ENCODE measurements around the gene KRT15. TPM values are rescaled to one million over a fixed set of nuclear protein-coding genes. Genes with fewer than 3 reads are reported as not detected.

KRT15 gene
- total and polyA plus RNA-seq, 7 donors: 0.08 to 0.56 (median 0.18) TPM; not detected in 3

DNA sequence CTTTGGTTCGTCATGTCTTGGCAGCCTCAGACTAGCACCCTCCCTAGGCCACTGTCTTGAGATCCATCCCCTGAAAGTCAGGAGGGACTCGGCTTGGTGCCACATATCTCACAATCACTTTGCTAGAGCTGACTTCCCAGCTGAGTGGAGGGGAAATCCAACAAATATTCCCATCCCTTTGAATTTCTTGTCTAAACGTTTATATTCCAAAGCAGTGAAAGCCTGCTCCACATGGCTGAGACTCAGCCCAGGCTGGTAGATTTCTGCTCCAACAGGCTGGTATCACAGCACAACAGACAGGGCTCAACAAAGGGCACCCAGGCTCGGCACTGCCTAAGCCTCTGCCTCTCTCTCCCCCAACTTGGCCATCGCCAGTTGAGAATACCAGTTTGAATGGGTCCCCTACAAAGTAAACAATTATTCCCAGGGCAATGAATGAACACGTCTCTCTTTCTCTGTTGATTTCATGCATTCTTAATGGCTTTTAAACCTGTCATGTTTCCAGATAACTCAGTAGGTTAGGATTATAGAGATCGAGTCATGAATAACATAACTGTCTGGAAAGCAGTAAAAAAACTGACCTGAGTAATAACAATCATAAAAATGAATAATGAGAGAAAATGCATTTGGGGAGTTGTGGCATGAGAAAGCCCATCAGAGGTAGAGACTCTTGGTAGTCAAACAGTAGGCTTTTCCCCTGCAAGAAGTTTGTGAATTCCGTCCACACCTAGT, 14.3 kb downstream of the KRT15 start:
- TF ChIP-seq, protein P1, sequence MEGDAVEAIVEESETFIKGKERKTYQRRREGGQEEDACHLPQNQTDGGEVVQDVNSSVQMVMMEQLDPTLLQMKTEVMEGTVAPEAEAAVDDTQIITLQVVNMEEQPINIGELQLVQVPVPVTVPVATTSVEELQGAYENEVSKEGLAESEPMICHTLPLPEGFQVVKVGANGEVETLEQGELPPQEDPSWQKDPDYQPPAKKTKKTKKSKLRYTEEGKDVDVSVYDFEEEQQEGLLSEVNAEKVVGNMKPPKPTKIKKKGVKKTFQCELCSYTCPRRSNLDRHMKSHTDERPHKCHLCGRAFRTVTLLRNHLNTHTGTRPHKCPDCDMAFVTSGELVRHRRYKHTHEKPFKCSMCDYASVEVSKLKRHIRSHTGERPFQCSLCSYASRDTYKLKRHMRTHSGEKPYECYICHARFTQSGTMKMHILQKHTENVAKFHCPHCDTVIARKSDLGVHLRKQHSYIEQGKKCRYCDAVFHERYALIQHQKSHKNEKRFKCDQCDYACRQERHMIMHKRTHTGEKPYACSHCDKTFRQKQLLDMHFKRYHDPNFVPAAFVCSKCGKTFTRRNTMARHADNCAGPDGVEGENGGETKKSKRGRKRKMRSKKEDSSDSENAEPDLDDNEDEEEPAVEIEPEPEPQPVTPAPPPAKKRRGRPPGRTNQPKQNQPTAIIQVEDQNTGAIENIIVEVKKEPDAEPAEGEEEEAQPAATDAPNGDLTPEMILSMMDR (IDR thresholded peaks at IDR 0.05): no peak
- H3K4me1 ChIP-seq: no peaks in the 10 kb centered on the region
- intact Hi-C loops (cut with DNase I): no loop called here
- no peak overlapping the region for H3K4me3 ChIP-seq
- DNase-seq (no peak), ATAC-seq (no peak)
- WGBS, 3 donors: 49 to 58% (median 51%) methylated on average over 8 of the region's 8 CpGs
- no peaks in the 10 kb centered on the region for H3K9me3 ChIP-seq
- H3K36me3 ChIP-seq (ENCODE audit: insufficient read depth in 1 of 2, low read depth in 1 of 2): no peaks in the 10 kb centered on the region
- peaks cover 0 to 3% (median under 1%) of the 10 kb centered on the region in 3 donors for H3K27me3 ChIP-seq (ENCODE audit: insufficient read depth in 3 of 3, low read length in 2 of 3)
- H3K27ac ChIP-seq: no peak overlapping the region

DNA sequence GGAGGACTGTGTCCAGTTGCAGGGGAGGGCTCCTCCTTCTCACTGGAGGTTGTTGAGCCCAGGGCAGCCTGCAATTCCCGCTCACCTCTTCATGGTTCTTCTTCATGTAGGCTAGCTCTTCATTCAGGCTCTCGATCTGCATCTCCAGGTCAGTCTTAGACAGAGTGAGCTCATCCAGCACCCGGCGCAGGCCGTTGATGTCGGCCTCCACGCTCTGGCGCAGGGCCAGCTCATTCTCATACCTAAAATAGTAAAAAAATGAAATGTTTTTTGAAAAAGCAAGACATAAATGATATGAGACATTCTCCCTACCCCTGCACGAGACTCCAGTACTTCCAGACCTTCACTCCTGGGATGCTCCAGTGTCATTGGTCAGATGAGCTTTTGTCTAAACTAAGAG, 15.5 kb downstream of the KRT15 start:
- TF ChIP-seq, protein P1 (IDR thresholded peaks at IDR 0.05): no peak
- Histone ChIP-seq H3K36me3 (ENCODE audit: insufficient read depth in 1 of 2, low read depth in 1 of 2) (no peaks in the 10 kb centered on the region), H3K27ac (no peak overlapping the region), H3K4me1 (no peaks in the 10 kb centered on the region), H3K27me3 (ENCODE audit: insufficient read depth in 3 of 3, low read length in 2 of 3) (peaks cover 0 to 3% (median 3%) of the 10 kb centered on the region in 3 donors), H3K4me3 (no peak overlapping the region), H3K9me3 (no peaks in the 10 kb centered on the region)
- ATAC-seq (no peak), DNase-seq (no peak)
- intact Hi-C loops (cut with DNase I): no loop called here
- WGBS, 3 donors: 78 to 80% (median 79%) methylated on average over 9 of the region's 9 CpGs

DNA sequence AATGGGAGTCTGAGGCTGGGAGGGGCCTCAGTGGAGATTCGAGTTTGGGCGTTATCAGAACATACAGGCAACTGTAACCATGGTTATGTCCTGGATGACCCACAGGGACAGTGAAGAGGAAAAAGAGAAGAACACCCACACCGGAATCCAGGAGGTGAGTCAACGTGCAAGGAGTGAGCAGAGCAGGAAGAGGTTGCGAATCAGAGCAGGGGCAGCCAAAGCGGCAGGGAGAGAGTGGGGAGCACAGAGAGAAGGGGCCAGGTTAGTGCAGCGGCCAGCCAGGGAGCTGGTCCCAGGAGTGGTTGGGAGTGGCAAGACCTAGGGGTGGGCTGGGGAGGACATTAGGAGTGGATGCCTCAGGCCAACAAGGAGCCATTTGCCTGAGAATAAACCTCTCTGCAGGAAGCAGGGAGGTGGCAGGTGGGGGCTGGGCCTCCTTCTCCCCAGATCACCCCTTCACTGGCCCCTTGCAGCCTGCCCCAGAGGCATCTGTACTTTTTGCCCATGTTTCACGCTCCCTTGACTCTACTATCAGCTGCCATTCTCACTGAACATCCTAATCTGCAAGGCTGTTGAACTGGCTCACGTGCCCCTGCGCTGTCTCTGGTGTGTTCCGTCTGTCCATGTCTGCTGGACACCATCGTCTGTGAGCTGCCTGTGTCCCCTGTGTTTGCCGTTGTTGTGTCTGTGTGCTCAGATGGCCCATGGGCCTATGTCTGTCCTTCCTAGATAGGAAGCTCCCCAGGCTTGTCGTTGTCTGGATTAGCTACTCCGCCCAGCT, 18.4 kb downstream of the KRT15 start:
- H3K27me3 ChIP-seq (ENCODE audit: insufficient read depth in 3 of 3, low read length in 2 of 3): peaks cover 0 to 3% (median 3%) of the 10 kb centered on the region in 3 donors

DNA sequence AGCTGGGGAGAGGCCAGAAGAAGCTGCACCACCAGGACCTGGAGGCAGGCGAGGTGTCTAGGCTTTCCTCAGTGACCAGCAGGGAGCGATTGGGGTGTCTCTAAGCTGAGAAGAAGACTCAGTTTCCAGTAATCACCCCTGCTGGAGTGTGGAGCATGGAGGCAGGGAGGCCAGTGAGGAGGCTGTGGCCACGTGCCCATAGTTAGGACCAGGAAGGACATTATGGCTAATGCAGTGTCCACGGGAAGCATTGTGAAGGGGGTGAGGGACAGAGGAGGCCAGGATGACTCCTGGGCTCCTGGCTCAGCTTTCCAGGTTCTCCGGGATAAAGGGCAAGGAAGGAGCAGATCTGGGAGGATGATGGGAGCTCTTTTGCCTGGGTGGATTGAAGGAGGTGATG, 19.0 kb downstream of the KRT15 start:
- H3K9me3 ChIP-seq: no peaks in the 10 kb centered on the region
- H3K4me3 ChIP-seq: no peak overlapping the region
- DNase-seq (no peak), ATAC-seq (no peak)
- intact Hi-C loops (cut with DNase I): no loop called here
- H3K36me3 ChIP-seq (ENCODE audit: insufficient read depth in 1 of 2, low read depth in 1 of 2): no peaks in the 10 kb centered on the region
- TF ChIP-seq, protein P1 (IDR thresholded peaks at IDR 0.05): no peak
- 74 to 77% (median 75%) methylated on average over 5 of the region's 5 CpGs for WGBS, 3 donors
- no peak overlapping the region for H3K27ac ChIP-seq
- peaks cover 0 to 3% (median 3%) of the 10 kb centered on the region in 3 donors for H3K27me3 ChIP-seq (ENCODE audit: insufficient read depth in 3 of 3, low read length in 2 of 3)
- H3K4me1 ChIP-seq: no peaks in the 10 kb centered on the region

More for the DNA sequence above, 18.4 kb downstream of the KRT15 start:
- intact Hi-C loops (cut with DNase I): no loop called here
- Histone ChIP-seq H3K4me3 (no peak overlapping the region), H3K27ac (no peak overlapping the region), H3K36me3 (ENCODE audit: insufficient read depth in 1 of 2, low read depth in 1 of 2) (no peaks in the 10 kb centered on the region), H3K9me3 (no peaks in the 10 kb centered on the region), H3K4me1 (no peaks in the 10 kb centered on the region)
- DNase-seq (no peak), ATAC-seq (no peak)
- WGBS, 3 donors: 68 to 75% (median 69%) methylated on average over 15 of the region's 15 CpGs
- TF ChIP-seq, protein P1 (IDR thresholded peaks at IDR 0.05): no peak

All from psoas muscle (tissue), 8 donors.